Glomerular endothelial cell (primary cell): ENCODE data around the gene EMCN. TPM values are rescaled to one million over a fixed set of nuclear protein-coding genes. Genes with fewer than 3 reads are reported as not detected.
"Not testable (repeated sequence)": the region's sequence is repeated elsewhere in the genome, so short reads cannot be mapped to it uniquely, and the experiment has no call there.

Experiments used
- DNase-seq: peaks from one replicate; pipeline ENCODE4 v3.0.0-alpha.2; 2011; ENCODE audit warnings: low read depth, low spot score; ENCODE audit errors: extremely low read depth
- total RNA-seq: library from RNA; depleted of rRNA; stranded (reverse); fragments of >200 nt; gene quantifications from 2 replicates; pipeline ENCODE4 v1.2.3, GENCODE V29; 2015

The EMCN gene
- total RNA-seq, 1 donor from 2014 or later: 58.8 TPM

DNA sequence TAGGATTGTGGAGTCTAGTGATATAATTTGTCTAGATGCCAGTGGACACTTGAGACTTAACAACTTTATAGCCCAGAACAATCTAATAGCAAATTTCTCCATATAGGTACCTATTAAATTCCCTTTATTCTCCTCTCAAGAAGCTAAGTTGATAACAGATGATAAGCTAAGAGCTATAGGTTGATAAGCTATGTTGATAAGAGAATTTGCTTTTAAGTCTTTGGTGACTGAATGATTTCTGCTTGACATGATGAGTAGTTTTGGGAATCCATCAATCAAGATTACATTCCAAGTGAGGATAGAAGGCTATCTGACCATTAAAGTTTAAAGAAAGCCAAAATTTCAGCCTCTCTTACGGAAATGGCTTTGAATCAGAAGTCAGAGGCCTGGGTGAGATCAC lies 131.6 kb downstream of the EMCN start:
- no peak for DNase-seq

DNA sequence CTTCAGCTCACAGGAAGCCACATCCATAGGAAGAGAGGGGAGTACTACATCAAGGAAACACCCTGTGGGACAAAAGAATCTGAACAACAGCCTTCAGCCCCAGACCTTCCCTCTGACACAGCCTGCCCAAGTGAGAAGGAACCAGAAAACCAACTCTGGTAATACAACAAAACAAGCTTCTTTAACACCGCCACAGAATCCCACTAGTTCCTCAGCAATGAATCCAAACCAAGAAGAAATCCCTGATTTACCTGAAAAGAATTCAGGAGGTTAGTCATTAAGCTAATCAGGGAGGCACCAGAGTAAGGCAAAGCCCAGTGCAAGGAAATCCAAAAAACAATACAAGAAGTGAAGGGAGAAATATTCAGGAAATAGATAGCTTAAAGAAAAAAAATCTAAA lies 137.4 kb downstream of the EMCN start:
- not testable (repeated sequence) for DNase-seq

DNA sequence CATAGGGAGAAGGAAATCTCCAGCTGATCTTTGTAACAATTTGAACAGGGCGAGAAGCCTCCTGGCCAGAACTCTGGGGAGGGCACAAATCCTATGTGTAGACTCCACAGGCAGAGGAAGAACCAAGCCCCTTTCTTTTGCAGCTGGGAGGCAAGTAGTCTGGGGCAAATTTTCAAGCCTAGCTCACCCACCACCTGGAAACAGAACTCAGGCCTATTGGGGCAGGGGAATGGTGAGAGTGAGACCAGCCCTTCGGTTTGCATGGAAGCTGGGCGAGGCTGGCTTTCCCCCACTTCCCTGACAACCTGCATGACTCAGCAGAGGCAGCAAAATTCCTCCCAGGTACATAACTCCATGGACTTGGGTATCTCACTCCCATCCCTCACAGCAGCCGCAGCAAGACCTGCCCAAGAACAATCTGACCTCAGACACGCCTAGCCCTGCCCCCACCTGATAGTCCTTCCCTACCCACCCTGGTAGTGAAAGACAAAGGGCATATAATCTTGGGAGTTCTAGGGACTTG lies 138.2 kb downstream of the EMCN start:
- no peak for DNase-seq

DNA sequence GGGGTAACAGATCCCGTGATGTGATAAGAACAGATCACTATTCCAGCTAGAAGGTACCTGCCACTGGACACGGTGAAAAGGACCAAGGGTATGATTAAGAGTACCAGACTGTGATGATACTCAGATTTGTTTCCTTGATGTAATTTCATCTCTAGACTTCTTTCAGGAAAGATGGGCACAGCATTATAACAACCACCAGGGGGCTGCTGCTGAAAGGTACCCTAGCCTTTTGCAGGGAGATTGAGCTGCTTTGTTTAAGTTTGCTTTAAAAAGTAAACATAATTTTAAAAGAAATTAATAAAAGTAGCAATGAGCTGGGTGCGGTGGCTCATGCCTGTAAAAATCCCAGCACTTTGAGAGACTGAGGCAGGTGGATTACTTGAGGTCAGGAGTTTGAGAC lies 145.4 kb downstream of the EMCN start:
- DNase-seq: no peak

DNA sequence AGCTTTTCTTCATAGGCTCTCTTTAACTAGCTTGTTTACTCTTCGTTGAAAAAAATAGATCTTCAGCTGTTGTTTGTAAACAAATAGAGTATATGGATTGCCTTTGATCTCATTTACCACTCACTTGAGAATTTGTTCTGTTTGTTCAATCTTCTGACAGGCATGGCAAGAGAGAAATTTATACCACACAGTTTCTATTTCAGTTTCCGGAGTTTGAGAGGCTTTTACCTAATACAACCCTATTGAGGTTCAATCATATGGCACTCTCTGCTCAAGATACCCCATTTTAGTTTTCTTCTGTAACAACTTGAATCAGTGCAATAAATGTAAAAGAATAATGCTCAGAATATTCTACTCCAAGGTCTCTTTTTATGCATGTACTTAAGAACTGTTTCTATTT lies 148.0 kb downstream of the EMCN start:
- DNase-seq: no peak

DNA sequence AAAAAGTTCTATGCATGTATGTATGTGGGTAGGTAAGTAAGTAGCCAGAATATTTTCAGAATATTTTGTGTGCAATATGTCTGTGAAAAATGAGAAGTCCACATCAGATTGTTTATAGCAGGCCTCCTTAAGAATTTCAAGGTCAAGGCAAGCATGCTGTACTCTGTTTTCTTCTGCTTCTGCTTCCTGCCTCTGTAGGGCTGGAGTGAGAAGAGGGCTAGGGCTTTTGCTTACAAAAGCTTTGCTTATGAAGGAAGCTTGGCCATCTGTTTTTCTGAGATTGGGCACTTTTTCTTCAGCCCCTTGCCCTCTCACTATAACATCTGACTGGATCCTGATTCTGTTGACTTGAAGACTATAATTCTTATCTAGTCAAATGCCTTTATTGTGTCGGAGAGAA lies 150.4 kb downstream of the EMCN start:
- DNase-seq: no peak

DNA sequence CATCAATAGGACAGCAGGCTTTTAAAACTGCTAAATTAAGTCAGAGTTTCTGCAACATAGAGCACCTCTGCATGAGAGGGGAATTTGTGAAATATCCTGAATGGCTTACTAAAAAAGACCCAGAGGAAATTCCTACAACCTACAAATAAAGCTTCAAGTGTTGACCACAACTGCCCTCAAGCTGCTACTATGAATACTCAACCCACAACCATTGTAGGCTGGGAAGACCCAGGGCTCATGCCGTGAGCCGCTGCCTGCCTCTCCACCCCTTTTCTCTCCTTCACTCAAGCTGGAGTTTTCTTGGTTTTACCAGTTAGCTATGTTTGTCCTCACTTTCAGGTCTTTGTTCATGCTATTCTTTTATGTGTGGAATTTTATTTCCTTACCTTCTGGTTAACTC lies 151.6 kb downstream of the EMCN start:
- DNase-seq: no peak

DNA sequence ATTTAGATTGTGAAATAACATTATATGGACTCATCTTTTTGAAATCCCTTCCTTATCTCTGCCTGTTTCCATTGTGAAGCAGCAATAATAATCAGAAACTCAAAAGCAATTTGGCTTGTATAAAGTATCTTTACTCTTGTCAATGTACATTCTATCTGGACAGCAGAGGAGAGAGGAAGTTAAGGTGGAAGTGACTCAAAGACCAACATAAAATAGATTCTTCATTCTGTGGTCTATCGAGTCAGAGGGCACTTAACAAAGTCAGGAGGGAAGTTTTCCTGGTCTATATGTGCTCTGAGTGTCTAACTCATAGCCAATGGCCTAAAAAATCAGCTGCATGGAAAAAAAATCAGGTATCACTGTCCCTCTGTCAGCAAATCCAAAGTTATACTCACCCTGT lies 155.5 kb downstream of the EMCN start:
- no peak for DNase-seq

DNA sequence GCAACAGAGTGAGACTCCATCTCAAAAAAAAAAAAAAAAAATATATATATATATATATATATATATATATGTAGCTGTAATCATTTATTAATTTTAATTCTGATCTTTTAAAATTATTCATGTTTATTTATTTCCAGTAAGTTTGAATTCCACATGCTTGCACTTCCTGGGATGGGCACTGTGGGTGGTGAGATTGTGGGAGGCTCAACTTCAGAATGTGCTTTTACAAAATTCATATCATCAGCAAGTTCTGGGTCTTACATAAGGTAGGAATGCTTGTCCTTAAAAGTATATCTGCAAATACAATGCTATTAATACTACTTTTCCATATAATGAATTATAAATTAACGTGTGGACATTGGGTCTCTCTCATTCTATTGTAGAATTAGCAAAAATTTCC lies 156.5 kb downstream of the EMCN start:
- no peak for DNase-seq

DNA sequence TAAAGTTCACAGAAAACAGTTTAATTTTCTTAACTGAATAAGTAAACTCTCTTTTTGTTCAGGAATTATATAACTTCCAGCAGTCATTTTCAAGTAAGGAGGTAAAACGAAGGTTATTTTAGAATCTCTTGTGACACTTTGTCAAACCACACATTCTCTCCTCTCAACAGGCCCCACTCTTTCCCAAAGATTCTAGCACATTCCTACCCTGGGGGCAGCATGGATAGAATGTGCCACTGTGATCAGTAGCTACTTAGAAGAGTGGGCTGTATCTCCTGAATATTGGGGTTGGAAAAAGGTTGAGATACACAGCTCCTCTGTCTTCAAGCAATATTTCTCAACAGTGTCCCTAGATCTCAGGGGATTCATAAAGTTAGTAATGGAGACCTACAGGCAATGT lies 157.6 kb downstream of the EMCN start:
- no peak for DNase-seq

DNA sequence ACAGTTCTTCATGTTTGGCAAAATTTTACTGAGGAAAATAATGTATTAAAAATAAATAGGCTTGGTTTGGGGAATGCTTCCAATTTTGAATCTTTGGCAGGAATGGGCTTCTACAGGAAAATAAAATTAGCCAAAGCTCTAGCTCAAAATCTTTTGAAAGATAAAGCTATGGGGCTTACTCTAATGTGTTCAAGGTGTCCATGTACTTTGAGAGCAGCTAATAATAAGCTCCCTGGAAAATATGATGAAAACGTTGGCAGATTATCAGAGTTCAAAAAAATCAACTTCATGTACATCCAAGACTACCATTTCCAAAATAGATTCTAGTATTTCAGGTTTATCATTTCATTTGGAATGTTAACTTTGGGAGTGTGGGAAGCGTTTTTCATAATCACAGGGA lies 158.4 kb downstream of the EMCN start:
- no peak for DNase-seq

DNA sequence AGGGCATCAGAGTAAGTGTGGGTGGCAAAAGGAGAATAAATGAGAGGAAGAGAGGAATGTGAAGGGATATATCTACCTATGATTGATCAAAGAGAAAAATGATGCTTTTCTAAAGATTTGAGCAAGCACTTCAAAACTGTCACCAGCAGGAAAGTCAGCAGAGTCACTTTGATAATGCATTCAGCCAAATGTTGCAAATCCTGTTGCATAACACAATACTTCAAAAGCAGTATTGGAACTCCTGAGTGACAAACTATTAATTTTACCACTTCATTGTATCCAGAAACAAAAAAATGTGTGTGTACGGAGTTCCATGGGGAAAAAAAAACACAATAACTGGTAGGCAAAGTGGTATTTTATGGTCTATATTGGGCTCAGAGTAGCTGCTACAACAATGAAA lies 160.3 kb downstream of the EMCN start:
- DNase-seq: no peak

DNA sequence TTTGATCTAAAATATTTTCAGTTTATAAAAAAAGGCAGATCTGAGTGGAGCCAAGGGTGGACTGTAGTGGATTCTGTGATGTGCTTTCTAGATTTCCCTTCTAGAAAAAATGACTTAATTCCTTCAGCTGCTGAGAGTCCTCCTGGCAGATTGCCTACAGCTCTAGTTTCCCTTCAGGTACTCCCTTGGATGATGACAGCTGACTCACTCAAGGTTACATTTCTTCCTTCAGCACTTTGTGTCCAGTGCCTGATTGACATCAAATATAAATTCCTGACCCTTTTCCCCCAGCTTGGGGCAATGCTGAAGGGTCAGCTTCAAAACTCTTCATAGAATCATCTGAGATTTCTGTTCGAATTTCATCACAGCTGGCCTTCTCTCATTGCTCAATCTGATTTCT lies 161.7 kb downstream of the EMCN start:
- DNase-seq: no peak

DNA sequence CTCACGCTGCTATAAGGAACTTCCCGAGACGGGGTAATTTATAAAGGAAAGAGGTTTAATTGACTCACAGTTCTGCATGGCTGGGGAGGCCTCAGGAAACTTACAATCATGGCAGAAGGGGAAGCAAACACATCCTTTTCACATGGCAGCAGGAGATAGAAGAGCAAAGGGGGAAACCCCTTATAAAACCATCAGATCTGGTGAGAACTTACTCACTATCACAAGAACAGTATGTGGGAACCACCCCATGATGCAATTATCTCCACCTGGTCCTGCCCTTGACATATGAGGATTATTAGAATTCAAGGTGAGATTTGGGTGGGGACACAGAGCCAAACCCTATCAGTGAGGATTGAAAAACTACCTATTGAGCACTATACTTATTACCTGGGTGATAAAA lies 165.5 kb downstream of the EMCN start:
- DNase-seq: not testable (repeated sequence)

DNA sequence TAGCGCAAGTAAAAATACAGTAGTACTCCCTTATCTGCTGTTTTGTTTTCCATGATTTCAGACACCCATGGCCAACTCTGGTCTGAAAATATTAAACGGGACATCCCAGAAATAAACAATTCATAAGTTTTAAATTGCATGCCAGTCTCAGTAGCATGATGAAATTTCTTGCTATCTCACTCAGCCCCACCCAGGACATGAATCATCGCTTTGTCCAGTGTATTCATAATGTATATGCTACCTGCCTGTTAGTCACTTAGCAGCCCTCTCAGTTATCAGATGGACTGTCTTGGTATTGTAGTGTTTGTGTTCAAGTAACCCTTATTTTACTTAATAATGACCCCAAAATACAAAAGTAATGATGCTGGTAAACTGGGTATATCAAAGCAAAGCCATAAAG lies 169.3 kb downstream of the EMCN start:
- DNase-seq: no peak

DNA sequence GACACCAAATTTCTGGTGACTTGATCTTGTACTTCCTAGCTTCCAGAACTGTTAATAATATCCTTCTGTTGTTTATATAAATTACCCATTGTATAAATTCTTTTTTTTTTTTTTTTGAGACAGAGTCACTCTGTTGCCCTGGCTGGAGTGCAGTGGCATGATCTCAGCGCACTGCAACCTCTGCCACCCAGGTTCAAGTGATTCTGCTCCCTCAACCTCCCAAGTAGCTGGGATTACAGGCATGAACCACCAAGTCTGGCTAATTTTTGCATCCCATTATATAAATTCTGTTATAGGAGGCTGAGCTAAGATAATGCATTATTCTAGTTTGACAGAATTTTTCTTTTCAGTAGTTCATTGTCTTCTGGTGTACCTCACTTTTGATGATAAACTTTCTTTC lies 170.6 kb downstream of the EMCN start:
- no peak for DNase-seq

DNA sequence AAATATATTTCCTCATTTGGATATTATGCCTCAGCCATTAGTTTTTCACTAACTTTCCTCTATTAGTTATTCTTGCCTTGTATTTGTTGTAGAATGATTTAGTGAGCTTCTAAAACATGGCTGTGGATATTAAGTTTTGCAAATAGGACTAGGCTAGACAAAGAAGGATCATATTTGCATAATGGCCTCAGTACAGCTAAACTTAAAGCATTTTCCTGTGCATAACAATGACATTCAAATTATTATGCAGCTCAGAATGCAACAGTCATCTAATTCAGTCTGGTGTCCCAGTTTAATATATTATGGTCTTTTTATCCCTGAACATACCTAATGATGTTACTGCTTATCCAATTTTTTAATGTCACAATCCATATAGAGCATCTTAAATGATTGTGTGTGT lies 172.2 kb downstream of the EMCN start:
- DNase-seq: no peak
